ENCODE measurements around the gene TET3. TPM values are rescaled to one million over a fixed set of nuclear protein-coding genes. Genes with fewer than 3 reads are reported as not detected.
A peak's percentile ranks its signal among the peaks of the same experiment; 100 is the strongest.

The TET3 gene
- total RNA-seq, 1 experiment from 2014 or later, result 6.1 TPM

DNA sequence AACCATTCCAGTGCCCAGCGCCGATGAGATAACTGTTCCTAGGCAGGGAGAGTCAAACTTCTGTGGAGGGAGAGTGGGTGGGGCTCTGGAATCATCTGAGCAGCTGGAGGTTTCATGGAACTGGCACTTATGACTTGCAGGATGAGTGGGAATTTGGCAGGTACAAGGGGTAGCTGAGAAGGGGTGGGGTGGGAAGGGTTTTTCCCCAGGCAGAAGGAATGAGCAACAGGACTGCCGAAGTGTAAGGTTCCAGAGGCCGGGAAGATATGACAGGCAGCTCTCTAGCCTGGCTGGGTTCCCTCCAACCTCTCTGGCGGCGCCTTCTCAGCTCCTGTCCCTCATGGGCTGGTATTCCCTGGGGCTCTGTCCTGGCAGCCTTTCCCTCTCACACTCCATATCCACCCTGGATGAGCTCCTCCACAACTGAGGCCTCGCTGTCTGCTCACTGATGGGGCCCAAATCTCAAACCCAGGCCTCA is 2.5 kb upstream of the TET3 start:
- DNase-seq (peak; percentile 80), ATAC-seq (peak; percentile 21)
- H3K79me2 ChIP-seq (ENCODE audit: low read length), result peaks cover 29% of the 10 kb centered on the region
- peak overlapping the region; percentile 98 for H3K27ac ChIP-seq (ENCODE audit: low read length)
- H3F3A ChIP-seq (ENCODE audit: low read length, unreplicated experiment), result peaks cover 7% of the 10 kb centered on the region
- H3K36me3 ChIP-seq (ENCODE audit: low read depth, low read length), result no peaks in the 10 kb centered on the region
- peaks cover 2% of the 10 kb centered on the region; the same call in 1 of the 2 replicates for H4K20me1 ChIP-seq (ENCODE audit: low read length)
- H2AFZ ChIP-seq (ENCODE audit: low read length), result peak overlapping the region; percentile 77
- intact Hi-C loops (cut with micrococcal nuclease), result loop anchor here (5.0 kb wide), 1 partner anchor 45 kb away; no protein-coding TSS in a partner anchor
- no peaks in the 10 kb centered on the region for H3K9me3 ChIP-seq (ENCODE audit: low read length)
- H3K4me2 ChIP-seq (ENCODE audit: low read length), result peak overlapping the region; percentile 99
- peak overlapping the region; percentile 81 for H3K4me3 ChIP-seq (ENCODE audit: low read length)
- BruUV-seq (replicated peaks), result no TSS peak
- H3K4me1 ChIP-seq (ENCODE audit: insufficient read depth, low read length), result peaks cover 64% of the 10 kb centered on the region
- POLR2A ChIA-PET (ENCODE audit: unreplicated experiment), result interaction anchor here (0.6 to 0.7 kb wide), 3 partner anchors 154 to 954 kb away, joined by 3 to 9 read pairs (median 4); partner anchors contain the start of gene STAMBP
- CTCF ChIA-PET, result interaction anchor here (0.6 to 1.0 kb wide), 2 partner anchors 153 to 155 kb away, joined by 3 to 6 read pairs; partner anchors contain the start of gene STAMBP
- TF ChIP-seq EZH2 (IDR thresholded peaks at IDR 0.05; ENCODE audit: low read length, unreplicated experiment), result no peak
- TF ChIP-seq, protein P1, sequence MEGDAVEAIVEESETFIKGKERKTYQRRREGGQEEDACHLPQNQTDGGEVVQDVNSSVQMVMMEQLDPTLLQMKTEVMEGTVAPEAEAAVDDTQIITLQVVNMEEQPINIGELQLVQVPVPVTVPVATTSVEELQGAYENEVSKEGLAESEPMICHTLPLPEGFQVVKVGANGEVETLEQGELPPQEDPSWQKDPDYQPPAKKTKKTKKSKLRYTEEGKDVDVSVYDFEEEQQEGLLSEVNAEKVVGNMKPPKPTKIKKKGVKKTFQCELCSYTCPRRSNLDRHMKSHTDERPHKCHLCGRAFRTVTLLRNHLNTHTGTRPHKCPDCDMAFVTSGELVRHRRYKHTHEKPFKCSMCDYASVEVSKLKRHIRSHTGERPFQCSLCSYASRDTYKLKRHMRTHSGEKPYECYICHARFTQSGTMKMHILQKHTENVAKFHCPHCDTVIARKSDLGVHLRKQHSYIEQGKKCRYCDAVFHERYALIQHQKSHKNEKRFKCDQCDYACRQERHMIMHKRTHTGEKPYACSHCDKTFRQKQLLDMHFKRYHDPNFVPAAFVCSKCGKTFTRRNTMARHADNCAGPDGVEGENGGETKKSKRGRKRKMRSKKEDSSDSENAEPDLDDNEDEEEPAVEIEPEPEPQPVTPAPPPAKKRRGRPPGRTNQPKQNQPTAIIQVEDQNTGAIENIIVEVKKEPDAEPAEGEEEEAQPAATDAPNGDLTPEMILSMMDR (conservative IDR thresholded peaks at IDR 0.05; ENCODE audit: low read depth, low read length), result no peak
- TF ChIP-seq EZH2phosphoT487 (IDR thresholded peaks at IDR 0.05; ENCODE audit: borderline replicate concordance, low read length), result no peak
- no peaks in the 10 kb centered on the region for H3K9me2 ChIP-seq (replicated peaks; ENCODE audit: low read length)
- H3K9ac ChIP-seq (ENCODE audit: low read length), result no peak overlapping the region
- no peaks in the 10 kb centered on the region for H3K27me3 ChIP-seq (ENCODE audit: low read length)

DNA sequence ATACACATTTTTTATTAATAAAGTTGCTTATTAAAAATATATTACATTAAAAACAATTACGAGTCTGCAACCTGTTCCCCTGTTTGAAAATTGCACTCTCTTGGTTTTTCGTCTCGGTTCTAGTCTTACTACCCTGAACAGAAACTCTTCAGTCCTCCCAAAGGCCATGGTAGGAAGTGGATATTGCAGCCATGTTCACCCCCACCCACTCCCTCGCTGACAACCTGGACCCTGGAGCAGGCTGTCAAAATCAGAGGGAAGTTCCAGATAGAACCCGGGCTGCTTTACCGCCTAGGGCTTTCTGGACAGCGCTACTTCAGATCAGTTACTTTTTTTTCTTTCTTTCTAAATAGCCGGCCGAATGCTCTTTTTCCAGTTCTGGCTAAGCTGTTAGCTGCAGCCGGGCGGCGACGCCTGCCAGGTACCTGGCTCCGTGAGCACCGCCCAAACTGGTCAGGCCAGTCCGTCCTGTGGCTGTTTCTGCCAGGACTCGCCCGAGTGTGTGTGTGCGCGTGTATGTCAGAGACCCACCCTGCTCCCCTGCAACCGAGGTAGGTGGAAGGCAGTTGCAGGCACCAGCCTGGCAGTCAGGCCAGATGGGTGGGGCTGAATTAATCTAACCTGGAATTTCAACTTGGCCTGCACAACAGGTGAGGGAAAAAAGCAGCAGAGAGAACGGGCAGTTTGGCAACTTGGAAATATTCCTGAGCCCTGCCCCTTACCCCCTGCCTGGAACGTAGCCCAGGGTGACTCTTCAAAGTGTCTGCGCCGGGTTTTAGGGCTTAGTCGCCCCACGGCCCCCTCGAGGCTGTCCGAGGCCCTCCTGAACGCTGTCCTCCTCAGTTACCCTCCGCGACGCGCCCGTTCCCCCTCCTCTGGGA is 1.1 kb upstream of the TET3 start:
- ChIA-PET POLR2A (ENCODE audit: unreplicated experiment) (no interaction called here), CTCF (no interaction called here)
- intact Hi-C loops (cut with micrococcal nuclease), result loop anchor here (5.0 kb wide), 1 partner anchor 46 kb away; no protein-coding TSS in a partner anchor
- Histone ChIP-seq H3K27me3 (ENCODE audit: low read length) (no peaks in the 10 kb centered on the region), H3K9me3 (ENCODE audit: low read length) (no peaks in the 10 kb centered on the region), H3F3A (ENCODE audit: low read length, unreplicated experiment) (peaks cover 7% of the 10 kb centered on the region), H3K79me2 (ENCODE audit: low read length) (peaks cover 43% of the 10 kb centered on the region), H3K4me3 (ENCODE audit: low read length) (peak overlapping the region; percentile 81), H3K36me3 (ENCODE audit: low read depth, low read length) (peaks cover 3% of the 10 kb centered on the region; the same call in 1 of the 2 replicates), H4K20me1 (ENCODE audit: low read length) (peaks cover 14% of the 10 kb centered on the region), H3K9ac (ENCODE audit: low read length) (peak overlapping the region; percentile 95), H3K9me2 (replicated peaks; ENCODE audit: low read length) (no peaks in the 10 kb centered on the region), H3K4me1 (ENCODE audit: insufficient read depth, low read length) (peaks cover 76% of the 10 kb centered on the region), H3K27ac (ENCODE audit: low read length) (peak overlapping the region; percentile 98), H2AFZ (ENCODE audit: low read length) (peak overlapping the region; percentile 52), H3K4me2 (ENCODE audit: low read length) (peak overlapping the region; percentile 99)
- TSS peak; percentile 65 for BruUV-seq (replicated peaks)
- TF ChIP-seq EZH2 (IDR thresholded peaks at IDR 0.05; ENCODE audit: low read length, unreplicated experiment), result no peak
- peak; percentile 86 for TF ChIP-seq EZH2phosphoT487 (IDR thresholded peaks at IDR 0.05; ENCODE audit: borderline replicate concordance, low read length)
- TF ChIP-seq, protein P1 (conservative IDR thresholded peaks at IDR 0.05; ENCODE audit: low read depth, low read length), result 0 out of 2 replicates have a peak, but pooled peaks have one; percentile 17
- peak; percentile 41 for ATAC-seq
- peak; percentile 97 for DNase-seq
